Adrenal gland (tissue), 12 donors: ENCODE results near the gene PITRM1. TPM values are rescaled to one million over a fixed set of nuclear protein-coding genes. Genes with fewer than 3 reads are reported as not detected.
A peak's percentile ranks its signal among the peaks of the same experiment; 100 is the strongest.

Source experiments
- DNase-seq, 7 donors: peaks; one replicate each; pipeline ENCODE4 v3.0.0-alpha.2; 2019 to 2020
- H3K27ac ChIP-seq, 5 donors: fragments of 200-600 bp; sonication (generic) in 4 of 5; 1 replicate in 3 of 5; 2 replicates in 2 of 5; pipeline versions ENCODE4 v1.5.1 to v1.8.0; 2016 to 2020; ENCODE audit warnings: mild to moderate bottlenecking in 1 of 5
- H3K27me3 ChIP-seq: fragments of 200-600 bp; 2 replicates; pipeline ENCODE4 v1.8.0; 2021
- H3K36me3 ChIP-seq, 2 donors: fragments of 200-600 bp; replicated peaks in 1 of 2; 1 replicate in 1 of 2; 2 replicates in 1 of 2; pipeline versions ENCODE4 v1.5.1 to v1.8.0; 2018 to 2022
- H3K4me1 ChIP-seq, 2 donors: fragments of 200-600 bp; replicated peaks in 1 of 2; 1 replicate in 1 of 2; 2 replicates in 1 of 2; pipeline versions ENCODE4 v1.5.1 to v1.8.0; 2018 to 2021
- H3K4me3 ChIP-seq, 4 donors: fragments of 200-600 bp; sonication (generic) in 3 of 4; one replicate each; pipeline ENCODE4 v1.5.1; 2016 to 2018
- H3K9me3 ChIP-seq, 3 donors: fragments of 200-600 bp; sonication (generic) in 1 of 3; replicated peaks in 1 of 3; 1 replicate in 2 of 3; 2 replicates in 1 of 3; pipeline versions ENCODE4 v1.5.1 to v1.8.0; 2016 to 2021
- POLR2A ChIP-seq, 2 donors: fragments of 450-650 bp; IDR thresholded peaks; one replicate each; pipeline ENCODE4 v1.6.1; 2017; ENCODE audit warnings: antibody characterized with exemption in 2 of 2, mild to moderate bottlenecking in 2 of 2, moderate library complexity in 1 of 2
- WGBS, 4 donors: extraction: QIAGEN DNeasy Blood & Tissue Kit in 2 of 4; methylation state at CpG; one replicate each; pipeline versions ENCODE4 v1.1.5 to v1.1.7; 2013 to 2017; 5-methylcytosine and 5-hydroxymethylcytosine counted together
- intact Hi-C, 2 donors: fragments of 100-400 bp; cut with DNase I; formaldehyde crosslinking; loops; one replicate each; pipeline versions ENCODE4 v1.14.1 to v1.15.0; 2022 to 2023
- polyA plus RNA-seq, 3 donors: library from polyadenylated mRNA; stranded (reverse); fragments of 200-250 nt in 2 of 3; fragments of 350-450 nt in 1 of 3; fragmentation: Illumina TruSeq in 1 of 3; extraction: RNeasy Lipid Tissue Mini Kit (QIAGEN cat#74804) in 1 of 3; gene quantifications; one replicate each; pipeline ENCODE4 v1.2.3, GENCODE V29; 2013 to 2014
- total RNA-seq, 9 donors: library from RNA; depleted of rRNA in 4 of 9; stranded (reverse); fragments of >200 nt in 4 of 9; fragments of 120-200 nt in 1 of 9; fragmentation: NEBNext Ultra II Directional in 1 of 9; extraction: Animal tissue kit (Norgen Biotek cat#: 25700) in 1 of 9; gene quantifications; one replicate each; pipeline versions ENCODE4 v1.1.0 to v1.2.4, GENCODE V29; 2013 to 2023
- TF ChIP-seq, protein P1 (sequence below), 6 experiments: fragments of 450-650 bp in 4 of 6; fragments of 200-600 bp in 2 of 6; sonication (generic) in 1 of 6; IDR thresholded peaks; 1 replicate in 5 of 6; 2 replicates in 1 of 6; pipeline versions ENCODE4 v1.5.1 to v1.8.0; 2016 to 2021; ENCODE audit warnings: antibody characterized with exemption in 6 of 6, mild to moderate bottlenecking in 2 of 6, moderate library complexity in 1 of 6
- donor health status: healthy with polysubstance abuse.
- donor health status: Bipolar disorder and iron deficiency.
- donor health status: DM: yes; HTN: yes; CAD: no.
- donor health status: DM: no; HTN: no; CAD: no.
- donor health status: DM: no; HTN: no; CAD: no.
- donor health status: DM: yes; HTN: yes; CAD: no.

The PITRM1 gene
- total and polyA plus RNA-seq, 12 donors, result 83.0 to 204 (median 102) TPM

DNA sequence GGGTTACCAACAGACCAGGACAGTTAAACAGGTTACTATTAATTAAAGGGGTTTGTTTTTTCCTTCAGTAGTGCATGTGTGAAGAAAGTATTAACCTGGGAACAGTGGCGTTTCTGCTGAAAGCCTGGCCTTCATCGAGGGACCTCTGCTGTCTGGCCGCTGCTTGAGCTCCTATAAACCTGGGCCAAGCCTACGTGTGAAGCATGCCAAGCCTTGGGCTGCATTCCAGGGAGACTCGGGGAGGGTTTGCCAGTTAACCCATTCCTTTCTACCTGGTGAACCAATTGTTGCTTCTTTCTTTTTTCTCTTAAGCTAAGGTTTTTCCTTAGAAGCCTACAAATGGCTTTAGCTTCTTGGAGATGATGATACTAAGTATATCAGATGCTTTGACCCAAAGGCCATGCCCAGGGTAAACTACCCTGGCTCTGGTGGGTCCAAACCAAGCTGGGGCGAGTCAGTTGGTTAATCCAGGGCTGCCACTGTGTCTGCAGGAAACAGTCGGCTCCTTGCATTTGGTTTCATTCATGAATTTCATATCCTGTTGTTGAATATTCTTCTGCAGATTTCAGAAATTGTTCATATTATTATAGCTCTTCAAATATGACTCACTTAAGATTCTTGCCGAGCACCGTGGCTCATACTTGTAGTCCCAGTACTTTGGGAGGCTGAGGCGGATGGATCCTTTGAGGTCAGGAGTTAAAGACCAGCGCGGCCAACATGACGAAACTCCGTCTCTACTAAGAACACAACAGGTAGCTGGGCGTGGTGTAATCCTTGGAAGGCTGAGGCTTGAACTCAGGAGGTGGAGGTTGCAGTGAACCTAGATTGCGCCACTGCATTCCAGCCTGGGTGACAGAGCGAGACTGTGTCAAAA is 81.4 kb downstream of the PITRM1 start:
- intact Hi-C loops, result no loop called here
- DNase-seq, result peak; percentile 84 to 92 (median 85)
- H3K36me3 ChIP-seq, result no peaks in the 10 kb centered on the region
- H3K27ac ChIP-seq, result peak overlapping the region in 3 of 5 donors; percentile 37 to 51 (median 43)
- no peaks in the 10 kb centered on the region for H3K27me3 ChIP-seq
- TF ChIP-seq, protein P1, sequence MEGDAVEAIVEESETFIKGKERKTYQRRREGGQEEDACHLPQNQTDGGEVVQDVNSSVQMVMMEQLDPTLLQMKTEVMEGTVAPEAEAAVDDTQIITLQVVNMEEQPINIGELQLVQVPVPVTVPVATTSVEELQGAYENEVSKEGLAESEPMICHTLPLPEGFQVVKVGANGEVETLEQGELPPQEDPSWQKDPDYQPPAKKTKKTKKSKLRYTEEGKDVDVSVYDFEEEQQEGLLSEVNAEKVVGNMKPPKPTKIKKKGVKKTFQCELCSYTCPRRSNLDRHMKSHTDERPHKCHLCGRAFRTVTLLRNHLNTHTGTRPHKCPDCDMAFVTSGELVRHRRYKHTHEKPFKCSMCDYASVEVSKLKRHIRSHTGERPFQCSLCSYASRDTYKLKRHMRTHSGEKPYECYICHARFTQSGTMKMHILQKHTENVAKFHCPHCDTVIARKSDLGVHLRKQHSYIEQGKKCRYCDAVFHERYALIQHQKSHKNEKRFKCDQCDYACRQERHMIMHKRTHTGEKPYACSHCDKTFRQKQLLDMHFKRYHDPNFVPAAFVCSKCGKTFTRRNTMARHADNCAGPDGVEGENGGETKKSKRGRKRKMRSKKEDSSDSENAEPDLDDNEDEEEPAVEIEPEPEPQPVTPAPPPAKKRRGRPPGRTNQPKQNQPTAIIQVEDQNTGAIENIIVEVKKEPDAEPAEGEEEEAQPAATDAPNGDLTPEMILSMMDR (IDR thresholded peaks at IDR 0.05), result no peak
- TF ChIP-seq POLR2A (IDR thresholded peaks at IDR 0.05), result peak in 1 of 2 donors; percentile 4
- no peak overlapping the region for H3K4me3 ChIP-seq
- WGBS, 4 donors, result 39 to 50% (median 43%) methylated on average over 17 of the region's 17 CpGs
- H3K9me3 ChIP-seq, result no peaks in the 10 kb centered on the region
- peaks cover 15 to 24% of the 10 kb centered on the region in 2 donors for H3K4me1 ChIP-seq

DNA sequence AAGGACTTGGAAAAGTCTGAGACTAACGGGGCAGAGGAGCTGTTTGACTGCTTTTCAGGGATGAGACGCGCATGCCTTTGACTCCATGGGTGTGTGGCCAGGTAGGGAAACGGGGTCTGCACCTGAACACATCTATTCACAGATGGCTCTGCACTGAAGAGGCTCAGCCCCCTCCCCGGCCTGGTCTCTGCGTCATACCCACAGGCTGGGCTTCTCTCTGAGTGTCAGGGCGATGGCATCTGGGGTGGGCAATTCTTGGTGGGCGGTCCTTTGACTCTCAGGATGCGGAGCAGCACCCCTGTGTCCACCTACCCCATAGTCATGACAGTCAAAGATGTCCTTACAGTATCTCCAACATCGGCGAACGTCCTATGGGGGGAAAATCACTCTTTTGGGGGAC is 82.2 kb downstream of the PITRM1 start:
- Histone ChIP-seq H3K4me3 (no peak overlapping the region), H3K36me3 (no peaks in the 10 kb centered on the region), H3K27me3 (no peaks in the 10 kb centered on the region), H3K4me1 (peaks cover 11 to 18% of the 10 kb centered on the region in 2 donors), H3K27ac (peak overlapping the region in 1 of 5 donors; percentile 51), H3K9me3 (no peaks in the 10 kb centered on the region)
- DNase-seq, result no peak
- TF ChIP-seq, protein P1 (IDR thresholded peaks at IDR 0.05), result no peak
- no peak for TF ChIP-seq POLR2A (IDR thresholded peaks at IDR 0.05)
- WGBS, 4 donors, result 71 to 86% (median 80%) methylated on average over 7 to 12 of the region's 12 CpGs
- intact Hi-C loops, result no loop called here

Other genes with a start within 250 kb of the PITRM1 start
- 10 to 100 TPM in 7 of 9 donors, 1 to 10 TPM in 2; 4.6 to 46.6 (median 15.1) TPM for gene PFKP, start 105.2 kb downstream of the PITRM1 start, total RNA-seq
- 10 to 100 TPM; 15.9 to 40.9 (median 16.9) TPM for gene PFKP, start 105.2 kb downstream of the PITRM1 start, polyA plus RNA-seq